AG04449 (cell line): ENCODE results near the gene MPZL2.

Experiments
- CTCF ChIA-PET: fragments of 350-600 bp; formaldehyde crosslinking; extraction: SDS; loops from one replicate; lab custom pipeline; 2021; ENCODE audit warnings: antibody characterized with exemption; lab: Yijun Ruan, JAX
- POLR2A ChIA-PET: fragments of 400-600, 350-600 bp; formaldehyde crosslinking; extraction: SDS; loops from one replicate; lab custom pipeline; 2020; ENCODE audit warnings: antibody characterized with exemption, inconsistent platforms; lab: Yijun Ruan, JAX
- DNase-seq: peaks from one replicate; pipeline ENCODE4 v3.0.0-alpha.2; 2010; ENCODE audit warnings: low read depth, low spot score
- H3K4me3 ChIP-seq: 2 replicates; pipeline ENCODE4 v1.5.1; 2011; ENCODE audit warnings: low read depth, mild to moderate bottlenecking, control low read depth, low read length
- CTCF ChIP-seq: IDR thresholded peaks from one replicate; pipeline ENCODE4 v1.5.1; 2011; ENCODE audit warnings: mild to moderate bottlenecking, moderate library complexity, low read length, control low read depth, inconsistent platforms; ENCODE audit not compliant: insufficient read depth; ENCODE audit errors: missing control alignments

MPZL2 gene

GRCh38 chr11:118264569-118265465, 720 bp upstream of the MPZL2 start:
- ChIA-PET POLR2A (no interaction called here), CTCF (no interaction called here)
- TF ChIP-seq CTCF, result no peak
- DNase-seq, result no peak
- H3K4me3 ChIP-seq, result no peak overlapping the region

- H3K4me3 ChIP-seq, result no peak overlapping the region
- CTCF ChIA-PET, result no interaction called here
- DNase-seq, result no peak
- no peak for TF ChIP-seq CTCF
- POLR2A ChIA-PET, result no interaction called here
Measured at GRCh38 chr11:118263112-118263511, 985 bp downstream of the MPZL2 start.

GRCh38 chr11:118260353-118260752, 3.7 kb downstream of the MPZL2 start:
- ChIA-PET CTCF (no interaction called here), POLR2A (no interaction called here)
- DNase-seq, result no peak
- no peak for TF ChIP-seq CTCF
- no peak overlapping the region for H3K4me3 ChIP-seq

- CTCF ChIA-PET, result interaction anchor here (1.2 kb wide), 1 partner anchor 61 kb away, joined by 4 read pairs; no protein-coding TSS in a partner anchor
- H3K4me3 ChIP-seq, result no peak overlapping the region
- TF ChIP-seq CTCF, result no peak
- DNase-seq, result no peak
- POLR2A ChIA-PET, result no interaction called here
Measured at GRCh38 chr11:118259138-118259537, 5.0 kb downstream of the MPZL2 start.

- no peak for DNase-seq
- TF ChIP-seq CTCF, result no peak
- ChIA-PET POLR2A (no interaction called here), CTCF (interaction anchor here (1.2 kb wide), 1 partner anchor 60 kb away, joined by 4 read pairs; no protein-coding TSS in a partner anchor)
- no peak overlapping the region for H3K4me3 ChIP-seq
Measured at GRCh38 chr11:118258410-118258809, 5.7 kb downstream of the MPZL2 start.

GRCh38 chr11:118252688-118253087, 11.4 kb downstream of the MPZL2 start:
- DNase-seq, result no peak
- CTCF ChIA-PET, result interaction anchor here (1.5 kb wide), 1 partner anchor 54 kb away, joined by 7 read pairs; no protein-coding TSS in a partner anchor
- TF ChIP-seq CTCF, result no peak
- POLR2A ChIA-PET, result no interaction called here
- no peak overlapping the region for H3K4me3 ChIP-seq
